A549 (cell line): Measurements from ENCODE around the gene ITGB7.

Experiments
- CBX2 ChIP-seq: fragments of 200-600 bp; sonication (generic); IDR thresholded peaks from 2 replicates; pipeline ENCODE4 v1.6.1; 2016; ENCODE audit warnings: low read depth, mild to moderate bottlenecking, borderline replicate concordance
- CHD4 ChIP-seq: fragments of 200-600 bp; sonication (generic); IDR thresholded peaks from 2 replicates; pipeline ENCODE4 v1.6.1; 2016; ENCODE audit warnings: antibody characterized with exemption, mild to moderate bottlenecking, borderline replicate concordance
- EP300 ChIP-seq, 2 experiments: fragments of >200 bp; sonication (Bioruptor Twin); formaldehyde crosslinking; IDR thresholded peaks; 2 replicates in 1 of 2; 3 replicates in 1 of 2; pipeline ENCODE4 v1.6.1; 2016 to 2017
- HOXA7 ChIP-seq: fragments of 250-450 bp; sonication (Bioruptor Pico); IDR thresholded peaks from 2 replicates; pipeline ENCODE4 v1.5.0; 2020; ENCODE audit warnings: mild to moderate bottlenecking, moderate library complexity
- MYC ChIP-seq: IDR thresholded peaks from 2 replicates; pipeline ENCODE4 v1.6.1; 2012; ENCODE audit warnings: mild to moderate bottlenecking, inconsistent platforms, low read length, improper control_type of control experiment, borderline replicate concordance
- PHF8 ChIP-seq: fragments of 200-600 bp; sonication (generic); IDR thresholded peaks from 2 replicates; pipeline ENCODE4 v1.6.1; 2016; ENCODE audit warnings: low read depth, mild to moderate bottlenecking, antibody characterized with exemption, moderate library complexity, borderline replicate concordance
- POLR2A ChIP-seq: IDR thresholded peaks from 2 replicates; pipeline ENCODE4 v1.6.1; 2012; ENCODE audit warnings: mild to moderate bottlenecking, low read length
- TF ChIP-seq, protein P1 (sequence below): fragments of >200 bp; sonication (Bioruptor Twin); formaldehyde crosslinking; IDR thresholded peaks from 3 replicates; pipeline ENCODE4 v1.5.1; 2016
- TF ChIP-seq, protein P2 (sequence below): IDR thresholded peaks from 2 replicates; pipeline ENCODE4 v1.6.1; 2012
- TF ChIP-seq, protein P3 (sequence below): fragments of 250-450 bp; sonication (Bioruptor Pico); IDR thresholded peaks from 2 replicates; pipeline ENCODE4 v1.5.0; 2021; ENCODE audit warnings: mild to moderate bottlenecking, moderate library complexity, borderline replicate concordance

DNA sequence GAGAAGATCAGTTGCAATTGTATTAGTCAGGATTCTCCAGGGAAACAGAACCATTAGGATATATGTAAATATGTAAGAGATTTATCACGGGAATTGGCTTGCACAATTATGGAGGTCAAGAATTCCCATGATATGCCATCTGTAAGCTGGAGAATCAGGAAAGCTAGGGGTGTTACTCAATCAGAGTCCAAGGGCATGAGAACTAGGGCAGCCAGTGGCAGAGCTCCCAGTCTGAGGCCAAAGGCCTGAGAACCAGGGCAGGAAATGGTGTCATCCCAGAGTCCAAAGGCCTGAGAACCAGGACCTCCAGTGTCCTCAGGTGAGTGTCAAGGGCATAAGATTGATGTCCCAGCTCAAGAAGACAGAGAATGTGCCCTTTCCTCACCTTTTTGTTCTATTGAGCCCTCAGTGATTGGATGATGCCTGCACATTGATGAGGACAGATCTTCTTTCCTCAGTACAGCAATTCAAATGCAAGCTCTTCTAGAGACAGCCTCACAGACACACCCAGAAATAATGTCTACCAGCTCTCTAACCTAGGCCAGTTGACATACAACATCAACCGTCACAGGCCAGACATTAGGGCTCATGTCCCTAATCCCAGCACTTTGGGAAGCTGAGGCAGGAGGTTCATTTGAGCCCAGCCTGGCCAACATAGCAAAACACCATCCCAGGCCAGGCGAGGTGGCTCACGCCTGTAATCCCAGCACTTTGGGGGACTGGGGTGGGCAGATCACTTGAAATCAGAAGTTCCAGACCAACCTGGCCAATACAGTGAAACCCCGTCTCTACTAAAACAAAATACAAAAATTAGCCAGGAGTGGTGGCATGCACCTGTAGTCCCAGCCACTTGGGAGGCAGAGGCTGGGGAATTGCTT lies 61.4 kb downstream of the ITGB7 start:
- TF ChIP-seq CHD4 (no peak), EP300 (IDR thresholded peaks at IDR 0.05) (no peak), CBX2 (no peak), MYC (no peak), POLR2A (no peak), PHF8 (no peak), HOXA7 (CRISPR knock-in tag) (no peak)
- TF ChIP-seq, protein P1, sequence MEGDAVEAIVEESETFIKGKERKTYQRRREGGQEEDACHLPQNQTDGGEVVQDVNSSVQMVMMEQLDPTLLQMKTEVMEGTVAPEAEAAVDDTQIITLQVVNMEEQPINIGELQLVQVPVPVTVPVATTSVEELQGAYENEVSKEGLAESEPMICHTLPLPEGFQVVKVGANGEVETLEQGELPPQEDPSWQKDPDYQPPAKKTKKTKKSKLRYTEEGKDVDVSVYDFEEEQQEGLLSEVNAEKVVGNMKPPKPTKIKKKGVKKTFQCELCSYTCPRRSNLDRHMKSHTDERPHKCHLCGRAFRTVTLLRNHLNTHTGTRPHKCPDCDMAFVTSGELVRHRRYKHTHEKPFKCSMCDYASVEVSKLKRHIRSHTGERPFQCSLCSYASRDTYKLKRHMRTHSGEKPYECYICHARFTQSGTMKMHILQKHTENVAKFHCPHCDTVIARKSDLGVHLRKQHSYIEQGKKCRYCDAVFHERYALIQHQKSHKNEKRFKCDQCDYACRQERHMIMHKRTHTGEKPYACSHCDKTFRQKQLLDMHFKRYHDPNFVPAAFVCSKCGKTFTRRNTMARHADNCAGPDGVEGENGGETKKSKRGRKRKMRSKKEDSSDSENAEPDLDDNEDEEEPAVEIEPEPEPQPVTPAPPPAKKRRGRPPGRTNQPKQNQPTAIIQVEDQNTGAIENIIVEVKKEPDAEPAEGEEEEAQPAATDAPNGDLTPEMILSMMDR, result no peak
- TF ChIP-seq, protein P2, sequence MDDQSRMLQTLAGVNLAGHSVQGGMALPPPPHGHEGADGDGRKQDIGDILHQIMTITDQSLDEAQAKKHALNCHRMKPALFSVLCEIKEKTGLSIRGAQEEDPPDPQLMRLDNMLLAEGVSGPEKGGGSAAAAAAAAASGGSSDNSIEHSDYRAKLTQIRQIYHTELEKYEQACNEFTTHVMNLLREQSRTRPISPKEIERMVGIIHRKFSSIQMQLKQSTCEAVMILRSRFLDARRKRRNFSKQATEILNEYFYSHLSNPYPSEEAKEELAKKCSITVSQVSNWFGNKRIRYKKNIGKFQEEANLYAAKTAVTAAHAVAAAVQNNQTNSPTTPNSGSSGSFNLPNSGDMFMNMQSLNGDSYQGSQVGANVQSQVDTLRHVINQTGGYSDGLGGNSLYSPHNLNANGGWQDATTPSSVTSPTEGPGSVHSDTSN, result no peak
- TF ChIP-seq, protein P3, sequence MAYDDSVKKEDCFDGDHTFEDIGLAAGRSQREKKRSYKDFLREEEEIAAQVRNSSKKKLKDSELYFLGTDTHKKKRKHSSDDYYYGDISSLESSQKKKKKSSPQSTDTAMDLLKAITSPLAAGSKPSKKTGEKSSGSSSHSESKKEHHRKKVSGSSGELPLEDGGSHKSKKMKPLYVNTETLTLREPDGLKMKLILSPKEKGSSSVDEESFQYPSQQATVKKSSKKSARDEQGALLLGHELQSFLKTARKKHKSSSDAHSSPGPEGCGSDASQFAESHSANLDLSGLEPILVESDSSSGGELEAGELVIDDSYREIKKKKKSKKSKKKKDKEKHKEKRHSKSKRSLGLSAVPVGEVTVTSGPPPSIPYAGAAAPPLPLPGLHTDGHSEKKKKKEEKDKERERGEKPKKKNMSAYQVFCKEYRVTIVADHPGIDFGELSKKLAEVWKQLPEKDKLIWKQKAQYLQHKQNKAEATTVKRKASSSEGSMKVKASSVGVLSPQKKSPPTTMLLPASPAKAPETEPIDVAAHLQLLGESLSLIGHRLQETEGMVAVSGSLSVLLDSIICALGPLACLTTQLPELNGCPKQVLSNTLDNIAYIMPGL (CRISPR knock-in tag), result no peak
